Spleen (tissue), 11 donors: ENCODE results near the gene FAM228B. TPM values are rescaled to one million over a fixed set of nuclear protein-coding genes. Genes with fewer than 3 reads are reported as not detected.

Source experiments
- DNase-seq: peaks from one replicate; pipeline ENCODE4 v3.0.0-alpha.2; 2020
- H3K27ac ChIP-seq, 8 donors: fragments of 200-600 bp; sonication (generic) in 7 of 8; 1 replicate in 4 of 8; 2 replicates in 4 of 8; pipeline versions ENCODE4 v1.5.0 to v1.8.0; 2016 to 2021; ENCODE audit warnings: inconsistent platforms in 4 of 8, mild to moderate bottlenecking in 4 of 8, moderate library complexity in 1 of 8
- H3K27me3 ChIP-seq, 7 donors: fragments of 200-600 bp; sonication (generic) in 6 of 7; replicated peaks in 1 of 7; 1 replicate in 4 of 7; 2 replicates in 3 of 7; pipeline versions ENCODE4 v1.5.0 to v1.8.0; 2016 to 2021; ENCODE audit warnings: inconsistent platforms in 3 of 7, mild to moderate bottlenecking in 1 of 7
- H3K36me3 ChIP-seq, 6 donors: fragments of 200-600 bp; sonication (generic) in 5 of 6; 1 replicate in 4 of 6; 2 replicates in 2 of 6; pipeline versions ENCODE4 v1.5.0 to v1.8.0; 2016 to 2021; ENCODE audit warnings: inconsistent platforms in 2 of 6
- H3K4me1 ChIP-seq, 6 donors: fragments of 200-600 bp; sonication (generic) in 5 of 6; 1 replicate in 3 of 6; 2 replicates in 3 of 6; pipeline versions ENCODE4 v1.5.0 to v1.8.0; 2016 to 2021; ENCODE audit warnings: inconsistent platforms in 3 of 6
- H3K4me3 ChIP-seq, 8 donors: fragments of 200-600 bp; sonication (generic) in 7 of 8; 1 replicate in 4 of 8; 2 replicates in 4 of 8; pipeline versions ENCODE4 v1.5.0 to v1.8.0; 2016 to 2021; ENCODE audit warnings: inconsistent platforms in 4 of 8, mild to moderate bottlenecking in 4 of 8, moderate library complexity in 2 of 8
- H3K9me3 ChIP-seq, 8 donors: fragments of 200-600 bp; sonication (generic) in 7 of 8; 1 replicate in 4 of 8; 2 replicates in 4 of 8; pipeline versions ENCODE4 v1.5.0 to v1.8.0; 2016 to 2021; ENCODE audit warnings: inconsistent platforms in 4 of 8
- CTCF ChIP-seq, 11 experiments: fragments of 200-600 bp in 7 of 11; fragments of 450-650 bp in 4 of 11; sonication (generic) in 4 of 11; IDR thresholded peaks in 8 of 11; conservative IDR thresholded peaks in 3 of 11; 1 replicate in 7 of 11; 2 replicates in 4 of 11; pipeline versions ENCODE4 v1.4.0 to v1.8.0; 2016 to 2021; ENCODE audit warnings: antibody characterized with exemption in 11 of 11, inconsistent platforms in 4 of 11, mild to moderate bottlenecking in 1 of 11
- POLR2A ChIP-seq, 3 donors: fragments of 450-650 bp; IDR thresholded peaks; one replicate each; pipeline ENCODE4 v1.5.1; 2017; ENCODE audit warnings: antibody characterized with exemption in 3 of 3, mild to moderate bottlenecking in 1 of 3
- POLR2AphosphoS5 ChIP-seq, 3 donors: sonication (generic); formaldehyde crosslinking; IDR thresholded peaks; one replicate each; pipeline ENCODE4 v1.5.1; 2017; ENCODE audit warnings: antibody characterized with exemption in 3 of 3
- WGBS, 5 donors: extraction: QIAGEN DNeasy Blood & Tissue Kit in 3 of 5; methylation state at CpG; one replicate each; pipeline versions ENCODE4 v1.1.5 to v1.1.7; 2013 to 2018; 5-methylcytosine and 5-hydroxymethylcytosine counted together
- intact Hi-C: fragments of 100-400 bp; cut with DNase I; formaldehyde crosslinking; loops from one replicate; pipeline ENCODE4 v1.15.0; 2023; ENCODE audit warnings: low total_unique reads
- polyA plus RNA-seq, 3 donors: library from polyadenylated mRNA; stranded (reverse); fragments of 200-250 nt; gene quantifications; one replicate each; pipeline ENCODE4 v1.2.1, GENCODE V29; 2013
- total RNA-seq, 7 donors: library from RNA; depleted of rRNA in 3 of 7; stranded (reverse); fragments of >200 nt in 3 of 7; fragmentation: NEBNext Ultra II Directional in 4 of 7; extraction: Animal tissue kit (Norgen Biotek cat#: 25700) in 4 of 7; gene quantifications; one replicate each; pipeline versions ENCODE4 v1.1.0 to v1.2.1, GENCODE V29; 2016 to 2021
- donor health status: healthy with polysubstance abuse.
- donor health status: DM: no; HTN: no; CAD: no; lungs with moderate emphysema.
- donor health status: DM: no; HTN: no; CAD: no.
- donor health status: Bipolar disorder and iron deficiency.
- donor health status: healthy.
- donor health status: DM: no; HTN: no; CAD: no.
- donor health status: DM: yes; HTN: yes; CAD: no.

FAM228B gene
- total and polyA plus RNA-seq, 10 donors, result 12.8 to 37.7 (median 29.2) TPM

GRCh38 chr2:24206242-24206641 is 83.0 kb downstream of the FAM228B start:
- H3K4me3 ChIP-seq, result no peak overlapping the region
- no peaks in the 10 kb centered on the region for H3K27me3 ChIP-seq
- no peak for DNase-seq
- TF ChIP-seq POLR2A (IDR thresholded peaks at IDR 0.05) (no peak), POLR2AphosphoS5 (IDR thresholded peaks at IDR 0.05) (no peak), CTCF (IDR thresholded peaks at IDR 0.05 in 8 of 11, conservative IDR thresholded peaks at IDR 0.05 in 3 of 11) (no peak)
- H3K36me3 ChIP-seq, result peaks cover 5 to 100% (median 86%) of the 10 kb centered on the region in 6 donors
- no peak overlapping the region for H3K27ac ChIP-seq
- H3K9me3 ChIP-seq, result no peaks in the 10 kb centered on the region
- H3K4me1 ChIP-seq, result no peaks in the 10 kb centered on the region
- intact Hi-C loops, result no loop called here
- WGBS, 5 donors, result 88 to 94% (median 92%) methylated on average over 6 of the region's 6 CpGs

- H3K4me1 ChIP-seq, result no peaks in the 10 kb centered on the region
These were observed 83.4 kb downstream of the FAM228B start for GRCh38 chr2:24206714-24207113.

GRCh38 chr2:24207359-24207758 is 84.1 kb downstream of the FAM228B start:
- no peaks in the 10 kb centered on the region for H3K4me1 ChIP-seq
- 84 to 95% (median 91%) methylated on average over 11 of the region's 11 CpGs for WGBS, 5 donors
- H3K27ac ChIP-seq, result no peak overlapping the region
- no peak for TF ChIP-seq POLR2A (IDR thresholded peaks at IDR 0.05)
- no peak for TF ChIP-seq POLR2AphosphoS5 (IDR thresholded peaks at IDR 0.05)
- TF ChIP-seq CTCF (IDR thresholded peaks at IDR 0.05 in 8 of 11, conservative IDR thresholded peaks at IDR 0.05 in 3 of 11), result no peak
- peaks cover 5 to 100% (median 95%) of the 10 kb centered on the region in 6 donors for H3K36me3 ChIP-seq
- no peak overlapping the region for H3K4me3 ChIP-seq
- intact Hi-C loops, result no loop called here
- DNase-seq, result no peak
- H3K9me3 ChIP-seq, result no peaks in the 10 kb centered on the region
- H3K27me3 ChIP-seq, result no peaks in the 10 kb centered on the region

More at GRCh38 chr2:24206714-24207113, 83.4 kb downstream of the FAM228B start:
- Histone ChIP-seq H3K27me3 (no peaks in the 10 kb centered on the region), H3K36me3 (peaks cover 5 to 100% (median 89%) of the 10 kb centered on the region in 6 donors), H3K4me3 (no peak overlapping the region), H3K9me3 (no peaks in the 10 kb centered on the region), H3K27ac (no peak overlapping the region)
- no peak for TF ChIP-seq POLR2AphosphoS5 (IDR thresholded peaks at IDR 0.05)
- TF ChIP-seq CTCF (IDR thresholded peaks at IDR 0.05 in 8 of 11, conservative IDR thresholded peaks at IDR 0.05 in 3 of 11), result no peak
- TF ChIP-seq POLR2A (IDR thresholded peaks at IDR 0.05), result no peak
- WGBS, 5 donors, result 84 to 95% (median 89%) methylated on average over 8 of the region's 8 CpGs
- intact Hi-C loops, result no loop called here
- DNase-seq, result no peak

GRCh38 chr2:24208490-24208889 is 85.2 kb downstream of the FAM228B start:
- TF ChIP-seq POLR2A (IDR thresholded peaks at IDR 0.05), result no peak
- peak in 1 of 3 donors; percentile 22 for TF ChIP-seq POLR2AphosphoS5 (IDR thresholded peaks at IDR 0.05)
- no peak for TF ChIP-seq CTCF (IDR thresholded peaks at IDR 0.05 in 8 of 11, conservative IDR thresholded peaks at IDR 0.05 in 3 of 11)
- intact Hi-C loops, result no loop called here
- Histone ChIP-seq H3K27me3 (no peaks in the 10 kb centered on the region), H3K27ac (no peak overlapping the region), H3K4me3 (no peak overlapping the region), H3K9me3 (no peaks in the 10 kb centered on the region), H3K4me1 (no peaks in the 10 kb centered on the region), H3K36me3 (peaks cover 5 to 100% (median 90%) of the 10 kb centered on the region in 6 donors)
- 94 to 99% (median 96%) methylated on average over 9 to 16 of the region's 16 CpGs for WGBS, 5 donors
- DNase-seq, result no peak
